ENCODE measurements around the gene MAP10.
"Not testable (repeated sequence)": the region's sequence is repeated elsewhere in the genome, so short reads cannot be mapped to it uniquely, and the experiment has no call there.

MAP10 gene

DNA sequence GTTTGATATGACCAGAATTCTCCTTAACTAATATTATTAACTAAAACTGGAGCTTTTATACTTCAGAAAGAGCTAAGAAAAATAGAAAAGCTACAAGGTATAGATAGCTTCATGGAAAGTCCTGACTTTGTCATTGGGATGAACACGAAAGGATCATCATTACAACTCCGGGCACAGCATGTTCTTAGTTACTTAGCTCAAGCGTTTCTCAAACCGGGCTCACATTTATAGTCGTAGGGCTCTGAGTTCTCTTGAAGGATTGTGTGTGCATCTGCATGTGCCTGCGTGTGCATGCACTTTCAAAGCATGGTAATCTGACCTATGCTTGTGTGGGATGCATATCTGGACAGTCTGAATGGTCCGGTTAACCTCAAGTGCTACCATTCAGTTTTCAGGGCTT, 20.4 kb upstream of the MAP10 start:
- Histone ChIP-seq H3K27ac (ENCODE audit: low read length) (no peak overlapping the region), H3K4me3 (ENCODE audit: low read length) (no peak overlapping the region), H2AFZ (ENCODE audit: low read depth, low read length) (no peak overlapping the region), H3K9me3 (ENCODE audit: insufficient read depth, low read length) (no peaks in the 10 kb centered on the region), H3K4me1 (ENCODE audit: low read length) (no peaks in the 10 kb centered on the region), H3K79me2 (ENCODE audit: low read length) (no peaks in the 10 kb centered on the region), H4K20me1 (ENCODE audit: insufficient read depth, low read length) (no peaks in the 10 kb centered on the region), H3K9ac (ENCODE audit: low read length) (no peak overlapping the region), H3K36me3 (replicated peaks; ENCODE audit: low read depth, low read length) (no peaks in the 10 kb centered on the region), H3K27me3 (ENCODE audit: low read depth, low read length) (peaks cover 20% of the 10 kb centered on the region; the same call in 1 of the 2 replicates), H3K4me2 (ENCODE audit: low read length) (no peak overlapping the region)
- TF ChIP-seq EZH2phosphoT487 (IDR thresholded peaks at IDR 0.05; ENCODE audit: low read depth): no peak
- TF ChIP-seq, protein P1, sequence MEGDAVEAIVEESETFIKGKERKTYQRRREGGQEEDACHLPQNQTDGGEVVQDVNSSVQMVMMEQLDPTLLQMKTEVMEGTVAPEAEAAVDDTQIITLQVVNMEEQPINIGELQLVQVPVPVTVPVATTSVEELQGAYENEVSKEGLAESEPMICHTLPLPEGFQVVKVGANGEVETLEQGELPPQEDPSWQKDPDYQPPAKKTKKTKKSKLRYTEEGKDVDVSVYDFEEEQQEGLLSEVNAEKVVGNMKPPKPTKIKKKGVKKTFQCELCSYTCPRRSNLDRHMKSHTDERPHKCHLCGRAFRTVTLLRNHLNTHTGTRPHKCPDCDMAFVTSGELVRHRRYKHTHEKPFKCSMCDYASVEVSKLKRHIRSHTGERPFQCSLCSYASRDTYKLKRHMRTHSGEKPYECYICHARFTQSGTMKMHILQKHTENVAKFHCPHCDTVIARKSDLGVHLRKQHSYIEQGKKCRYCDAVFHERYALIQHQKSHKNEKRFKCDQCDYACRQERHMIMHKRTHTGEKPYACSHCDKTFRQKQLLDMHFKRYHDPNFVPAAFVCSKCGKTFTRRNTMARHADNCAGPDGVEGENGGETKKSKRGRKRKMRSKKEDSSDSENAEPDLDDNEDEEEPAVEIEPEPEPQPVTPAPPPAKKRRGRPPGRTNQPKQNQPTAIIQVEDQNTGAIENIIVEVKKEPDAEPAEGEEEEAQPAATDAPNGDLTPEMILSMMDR (IDR thresholded peaks at IDR 0.05; ENCODE audit: low read depth, low read length): no peak

DNA sequence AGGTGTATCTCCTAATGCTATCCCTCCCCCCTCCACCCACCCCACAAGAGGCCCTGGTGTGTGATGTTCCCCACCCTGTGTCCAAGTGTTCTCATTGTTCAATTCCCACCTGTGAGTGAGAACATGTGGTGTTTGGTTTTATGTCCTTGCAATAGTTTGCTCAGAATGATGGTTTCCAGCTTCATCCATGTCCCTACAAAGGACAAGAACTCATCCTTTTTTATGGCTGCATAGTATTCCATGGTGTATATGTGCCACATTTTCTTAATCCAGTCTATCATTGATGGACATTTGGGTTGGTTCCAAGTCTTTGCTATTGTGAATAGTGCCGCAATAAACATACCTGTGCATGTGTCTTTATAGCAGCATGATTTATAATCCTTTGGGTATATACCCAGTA, 19.6 kb upstream of the MAP10 start:
- H3K4me1 ChIP-seq (ENCODE audit: low read length); H3K4me3 ChIP-seq (ENCODE audit: low read length); H3K36me3 ChIP-seq (replicated peaks; ENCODE audit: low read depth, low read length); H3K4me2 ChIP-seq (ENCODE audit: low read length); H2AFZ ChIP-seq (ENCODE audit: low read depth, low read length); H4K20me1 ChIP-seq (ENCODE audit: insufficient read depth, low read length); H3K9me3 ChIP-seq (ENCODE audit: insufficient read depth, low read length); H3K79me2 ChIP-seq (ENCODE audit: low read length); H3K9ac ChIP-seq (ENCODE audit: low read length); H3K27ac ChIP-seq (ENCODE audit: low read length): not testable (repeated sequence)
- peaks cover 20% of the 10 kb centered on the region; the same call in 1 of the 2 replicates for H3K27me3 ChIP-seq (ENCODE audit: low read depth, low read length)

GRCh38 chr1:232786845-232787455, 18.3 kb upstream of the MAP10 start:
- no peak overlapping the region for H2AFZ ChIP-seq (ENCODE audit: low read depth, low read length)
- no peaks in the 10 kb centered on the region for H3K36me3 ChIP-seq (replicated peaks; ENCODE audit: low read depth, low read length)
- H3K27ac ChIP-seq (ENCODE audit: low read length): no peak overlapping the region
- peaks cover 20% of the 10 kb centered on the region; the same call in 1 of the 2 replicates for H3K27me3 ChIP-seq (ENCODE audit: low read depth, low read length)
- no peaks in the 10 kb centered on the region for H3K4me1 ChIP-seq (ENCODE audit: low read length)
- H3K4me3 ChIP-seq (ENCODE audit: low read length): no peak overlapping the region
- H3K9me3 ChIP-seq (ENCODE audit: insufficient read depth, low read length): no peaks in the 10 kb centered on the region
- H3K4me2 ChIP-seq (ENCODE audit: low read length): no peak overlapping the region
- no peaks in the 10 kb centered on the region for H4K20me1 ChIP-seq (ENCODE audit: insufficient read depth, low read length)
- H3K79me2 ChIP-seq (ENCODE audit: low read length): no peaks in the 10 kb centered on the region
- H3K9ac ChIP-seq (ENCODE audit: low read length): no peak overlapping the region
- no peak for TF ChIP-seq EZH2phosphoT487 (IDR thresholded peaks at IDR 0.05; ENCODE audit: low read depth)
- TF ChIP-seq, protein P1 (IDR thresholded peaks at IDR 0.05; ENCODE audit: low read depth, low read length): no peak

GRCh38 chr1:232788235-232788872, 16.9 kb upstream of the MAP10 start:
- H3K9me3 ChIP-seq (ENCODE audit: insufficient read depth, low read length): no peaks in the 10 kb centered on the region
- H3K4me2 ChIP-seq (ENCODE audit: low read length): no peak overlapping the region
- no peak overlapping the region for H3K27ac ChIP-seq (ENCODE audit: low read length)
- no peaks in the 10 kb centered on the region for H4K20me1 ChIP-seq (ENCODE audit: insufficient read depth, low read length)
- H3K4me3 ChIP-seq (ENCODE audit: low read length): no peak overlapping the region
- no peaks in the 10 kb centered on the region for H3K79me2 ChIP-seq (ENCODE audit: low read length)
- H3K9ac ChIP-seq (ENCODE audit: low read length): no peak overlapping the region
- TF ChIP-seq, protein P1 (IDR thresholded peaks at IDR 0.05; ENCODE audit: low read depth, low read length): no peak
- TF ChIP-seq EZH2phosphoT487 (IDR thresholded peaks at IDR 0.05; ENCODE audit: low read depth): no peak
- H3K36me3 ChIP-seq (replicated peaks; ENCODE audit: low read depth, low read length): no peaks in the 10 kb centered on the region
- H3K27me3 ChIP-seq (ENCODE audit: low read depth, low read length): peaks cover 20% of the 10 kb centered on the region; the same call in 1 of the 2 replicates
- H3K4me1 ChIP-seq (ENCODE audit: low read length): no peaks in the 10 kb centered on the region
- H2AFZ ChIP-seq (ENCODE audit: low read depth, low read length): no peak overlapping the region
